NB4 (cell line): ENCODE results near the gene DNAJC13.

Source experiments
- POLR2A ChIP-seq: IDR thresholded peaks from 2 replicates; pipeline ENCODE4 v1.6.1; 2011; ENCODE audit warnings: mild to moderate bottlenecking; ENCODE audit not compliant: insufficient read length; ENCODE audit errors: extremely low read depth
- TF ChIP-seq, protein P1 (sequence below): IDR thresholded peaks from one replicate; pipeline ENCODE4 v1.5.1; 2012; ENCODE audit warnings: low read depth, low read length

DNA sequence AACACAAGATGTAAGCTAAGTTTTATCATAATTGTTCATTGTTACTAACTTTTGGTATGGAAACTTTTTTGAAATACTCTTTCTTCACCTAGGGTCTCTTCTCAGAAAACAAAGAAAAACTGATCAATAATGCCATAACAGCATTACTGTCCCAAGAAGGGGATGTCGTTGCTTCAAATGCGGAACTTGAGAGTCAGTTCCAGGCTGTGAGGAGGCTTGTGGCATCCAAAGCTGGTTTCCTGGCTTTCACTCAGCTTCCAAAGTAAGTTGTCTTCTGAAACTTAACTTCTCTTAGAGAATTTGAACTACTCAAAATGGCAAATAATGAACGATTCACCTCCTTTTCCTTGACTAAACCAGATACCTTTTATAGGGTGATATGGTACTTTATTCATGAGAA is 39.3 kb downstream of the DNAJC13 start:
- TF ChIP-seq, protein P1, sequence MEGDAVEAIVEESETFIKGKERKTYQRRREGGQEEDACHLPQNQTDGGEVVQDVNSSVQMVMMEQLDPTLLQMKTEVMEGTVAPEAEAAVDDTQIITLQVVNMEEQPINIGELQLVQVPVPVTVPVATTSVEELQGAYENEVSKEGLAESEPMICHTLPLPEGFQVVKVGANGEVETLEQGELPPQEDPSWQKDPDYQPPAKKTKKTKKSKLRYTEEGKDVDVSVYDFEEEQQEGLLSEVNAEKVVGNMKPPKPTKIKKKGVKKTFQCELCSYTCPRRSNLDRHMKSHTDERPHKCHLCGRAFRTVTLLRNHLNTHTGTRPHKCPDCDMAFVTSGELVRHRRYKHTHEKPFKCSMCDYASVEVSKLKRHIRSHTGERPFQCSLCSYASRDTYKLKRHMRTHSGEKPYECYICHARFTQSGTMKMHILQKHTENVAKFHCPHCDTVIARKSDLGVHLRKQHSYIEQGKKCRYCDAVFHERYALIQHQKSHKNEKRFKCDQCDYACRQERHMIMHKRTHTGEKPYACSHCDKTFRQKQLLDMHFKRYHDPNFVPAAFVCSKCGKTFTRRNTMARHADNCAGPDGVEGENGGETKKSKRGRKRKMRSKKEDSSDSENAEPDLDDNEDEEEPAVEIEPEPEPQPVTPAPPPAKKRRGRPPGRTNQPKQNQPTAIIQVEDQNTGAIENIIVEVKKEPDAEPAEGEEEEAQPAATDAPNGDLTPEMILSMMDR: no peak
- TF ChIP-seq POLR2A: no peak
